Osteoblast (primary cell): ENCODE data around the gene MED10. TPM values are rescaled to one million over a fixed set of nuclear protein-coding genes. Genes with fewer than 3 reads are reported as not detected.

Source experiments
- DNase-seq: peaks from one replicate; pipeline ENCODE4 v3.0.0; 2011; ENCODE audit warnings: low spot score, mixed read lengths; ENCODE audit not compliant: insufficient read length; ENCODE audit errors: missing footprints
- H2AFZ ChIP-seq: 2 replicates; pipeline ENCODE4 v1.6.0; 2011; ENCODE audit warnings: mild to moderate bottlenecking, low read length
- H3K27ac ChIP-seq: 2 replicates; pipeline ENCODE4 v1.5.1; 2011; ENCODE audit warnings: mild to moderate bottlenecking, low read depth, low read length, moderate library complexity
- H3K27me3 ChIP-seq: 2 replicates; pipeline ENCODE4 v1.6.0; 2012; ENCODE audit warnings: mild to moderate bottlenecking, control low read depth, inconsistent platforms, low read length, moderate library complexity; ENCODE audit not compliant: insufficient read depth
- H3K36me3 ChIP-seq: 2 replicates; pipeline ENCODE4 v1.5.1; 2011; ENCODE audit warnings: mild to moderate bottlenecking, low read length, control low read depth, moderate library complexity; ENCODE audit not compliant: insufficient read depth
- H3K4me1 ChIP-seq: 2 replicates; pipeline ENCODE4 v1.5.1; 2011; ENCODE audit warnings: mild to moderate bottlenecking, low read length, control low read depth, moderate library complexity; ENCODE audit not compliant: insufficient read depth
- H3K4me2 ChIP-seq: 2 replicates; pipeline ENCODE4 v1.6.0; 2011; ENCODE audit warnings: mild to moderate bottlenecking, low read length; ENCODE audit not compliant: insufficient read depth
- H3K4me3 ChIP-seq: fragments of 200-600 bp; sonication (generic); 3 replicates; pipeline ENCODE4 v1.5.1; 2012; ENCODE audit warnings: mild to moderate bottlenecking, low read length, inconsistent platforms; ENCODE audit not compliant: insufficient read depth
- H3K79me2 ChIP-seq: 2 replicates; pipeline ENCODE4 v1.6.0; 2012; ENCODE audit warnings: mild to moderate bottlenecking, low read length, control low read depth, inconsistent platforms; ENCODE audit not compliant: insufficient read depth
- H3K9me3 ChIP-seq: 2 replicates; pipeline ENCODE4 v1.5.1; 2011; ENCODE audit warnings: low read depth, low read length, control low read depth
- H4K20me1 ChIP-seq: 2 replicates; pipeline ENCODE4 v1.6.0; 2012; ENCODE audit warnings: mild to moderate bottlenecking, low read length, control low read depth; ENCODE audit not compliant: insufficient read depth
- total RNA-seq: library from RNA; depleted of rRNA; stranded (reverse); fragments of >200 nt; gene quantifications from 2 replicates; pipeline ENCODE4 v1.2.3, GENCODE V29; 2012
- TF ChIP-seq, protein P1 (sequence below): IDR thresholded peaks from 2 replicates; pipeline ENCODE4 v1.5.1; 2011; ENCODE audit warnings: mild to moderate bottlenecking, low read depth, low read length, moderate library complexity; ENCODE audit errors: extremely low read depth

The MED10 gene
- total RNA-seq, 1 donor = 13.4 TPM

DNA sequence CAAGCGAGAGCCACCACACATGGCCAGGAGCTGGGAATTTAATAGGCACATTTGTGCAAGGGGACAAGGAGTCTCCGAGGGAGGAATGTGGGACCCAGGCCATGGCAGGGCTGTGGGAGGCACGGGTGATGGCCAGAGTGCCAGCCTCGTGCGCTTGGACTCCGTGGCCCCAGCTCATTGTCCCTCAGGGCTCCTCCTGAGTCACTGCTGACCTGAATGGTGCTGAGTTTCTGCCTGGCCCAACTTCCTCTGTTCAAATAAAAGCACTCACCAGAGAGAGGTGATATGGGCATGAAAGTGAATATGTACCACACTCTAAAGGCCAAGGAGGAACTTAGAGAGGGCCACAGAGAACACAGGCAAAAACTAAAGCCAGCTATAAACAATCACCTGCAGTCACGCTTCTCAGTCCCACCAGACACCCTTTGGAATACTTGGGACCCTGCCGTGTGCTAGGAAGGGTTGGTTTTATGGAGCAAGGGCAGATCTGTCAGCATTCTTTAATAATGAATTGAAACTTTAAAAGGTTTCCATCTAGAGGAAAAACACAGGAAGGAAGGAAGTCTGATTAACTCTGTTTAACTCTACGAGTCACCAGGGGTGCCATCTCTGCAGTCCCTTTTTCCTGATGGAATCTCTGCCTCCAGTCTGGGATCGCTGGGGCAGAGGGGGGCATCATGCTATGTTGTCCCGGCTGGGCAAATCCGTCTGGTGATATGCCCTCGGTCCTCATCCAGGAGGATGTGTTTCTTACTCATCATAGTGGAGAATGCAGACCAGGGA is 45.2 kb upstream of the MED10 start:
- no peaks in the 10 kb centered on the region for H3K9me3 ChIP-seq
- no peak for DNase-seq
- H3K4me2 ChIP-seq = no peak overlapping the region
- H3K27ac ChIP-seq = no peak overlapping the region
- no peaks in the 10 kb centered on the region for H3K79me2 ChIP-seq
- H2AFZ ChIP-seq = no peak overlapping the region
- no peaks in the 10 kb centered on the region for H3K36me3 ChIP-seq
- H3K4me3 ChIP-seq = no peak overlapping the region
- H3K4me1 ChIP-seq = peaks cover 11% of the 10 kb centered on the region
- H4K20me1 ChIP-seq = no peaks in the 10 kb centered on the region
- H3K27me3 ChIP-seq = peaks cover 3% of the 10 kb centered on the region
- TF ChIP-seq, protein P1, sequence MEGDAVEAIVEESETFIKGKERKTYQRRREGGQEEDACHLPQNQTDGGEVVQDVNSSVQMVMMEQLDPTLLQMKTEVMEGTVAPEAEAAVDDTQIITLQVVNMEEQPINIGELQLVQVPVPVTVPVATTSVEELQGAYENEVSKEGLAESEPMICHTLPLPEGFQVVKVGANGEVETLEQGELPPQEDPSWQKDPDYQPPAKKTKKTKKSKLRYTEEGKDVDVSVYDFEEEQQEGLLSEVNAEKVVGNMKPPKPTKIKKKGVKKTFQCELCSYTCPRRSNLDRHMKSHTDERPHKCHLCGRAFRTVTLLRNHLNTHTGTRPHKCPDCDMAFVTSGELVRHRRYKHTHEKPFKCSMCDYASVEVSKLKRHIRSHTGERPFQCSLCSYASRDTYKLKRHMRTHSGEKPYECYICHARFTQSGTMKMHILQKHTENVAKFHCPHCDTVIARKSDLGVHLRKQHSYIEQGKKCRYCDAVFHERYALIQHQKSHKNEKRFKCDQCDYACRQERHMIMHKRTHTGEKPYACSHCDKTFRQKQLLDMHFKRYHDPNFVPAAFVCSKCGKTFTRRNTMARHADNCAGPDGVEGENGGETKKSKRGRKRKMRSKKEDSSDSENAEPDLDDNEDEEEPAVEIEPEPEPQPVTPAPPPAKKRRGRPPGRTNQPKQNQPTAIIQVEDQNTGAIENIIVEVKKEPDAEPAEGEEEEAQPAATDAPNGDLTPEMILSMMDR = no peak

DNA sequence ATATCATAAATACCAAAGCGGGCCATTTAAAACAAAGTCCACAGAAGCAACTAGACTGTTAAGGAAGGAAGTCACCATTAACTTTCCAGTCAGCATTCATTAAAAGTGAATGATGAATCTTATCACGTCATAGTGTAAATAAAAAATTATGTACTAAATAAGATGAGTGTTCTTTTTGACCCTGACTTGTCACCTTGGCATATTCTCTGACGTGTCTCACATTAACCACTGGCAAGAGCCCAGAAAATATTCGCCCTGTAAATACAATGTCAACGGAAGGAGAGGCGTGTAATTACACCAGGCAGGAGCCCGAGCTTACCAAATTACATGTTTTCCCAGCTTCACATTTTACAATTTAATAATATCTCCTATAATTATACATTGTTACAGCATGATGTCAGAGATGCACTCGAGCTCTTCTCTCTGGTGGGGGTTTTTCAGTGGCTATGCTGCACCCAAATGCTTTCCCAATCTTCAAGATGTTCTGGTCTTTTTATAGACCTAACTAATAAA is 41.0 kb upstream of the MED10 start:
- peaks cover 3% of the 10 kb centered on the region for H3K27me3 ChIP-seq
- peak overlapping the region; percentile 48 for H3K4me2 ChIP-seq
- TF ChIP-seq, protein P1 = no peak

DNA sequence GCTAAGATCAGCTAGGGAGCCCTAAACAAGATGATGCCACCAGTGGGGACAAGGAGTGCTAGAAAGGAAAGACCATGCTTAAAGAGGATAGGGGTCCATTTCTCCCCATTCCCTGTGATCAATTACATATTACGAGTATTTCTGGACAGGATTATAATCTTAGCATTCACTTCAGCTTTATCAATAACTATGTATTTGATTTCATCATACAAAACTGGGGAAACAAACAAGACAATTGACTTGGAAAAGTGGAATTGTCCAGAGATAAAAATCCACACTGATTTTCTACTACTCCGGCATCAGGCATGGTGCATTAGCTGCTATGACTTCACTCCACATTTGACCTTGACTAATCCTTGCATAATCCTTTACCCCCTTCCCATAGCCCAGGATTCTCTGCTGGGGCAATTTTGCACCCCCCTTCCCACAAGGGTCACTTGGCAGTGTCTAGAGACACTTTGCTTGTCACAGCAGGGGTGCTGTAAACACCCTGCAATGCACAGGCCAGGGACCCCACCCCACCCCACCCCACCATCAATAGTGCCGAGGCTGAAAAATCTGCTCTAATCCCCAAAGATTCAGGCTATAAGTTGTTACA is 40.4 kb upstream of the MED10 start:
- no peak overlapping the region for H3K4me2 ChIP-seq
- H3K9me3 ChIP-seq = no peaks in the 10 kb centered on the region
- H3K36me3 ChIP-seq = no peaks in the 10 kb centered on the region
- no peak overlapping the region for H3K27ac ChIP-seq
- no peaks in the 10 kb centered on the region for H3K79me2 ChIP-seq
- H3K4me3 ChIP-seq = no peak overlapping the region
- TF ChIP-seq, protein P1 = no peak
- no peaks in the 10 kb centered on the region for H4K20me1 ChIP-seq
- H2AFZ ChIP-seq = no peak overlapping the region
- peaks cover 12% of the 10 kb centered on the region for H3K4me1 ChIP-seq
- no peak for DNase-seq
- H3K27me3 ChIP-seq = peaks cover 3% of the 10 kb centered on the region

More for the DNA sequence above, 41.0 kb upstream of the MED10 start:
- H3K36me3 ChIP-seq = no peaks in the 10 kb centered on the region
- H3K4me3 ChIP-seq = no peak overlapping the region
- no peak for DNase-seq
- H4K20me1 ChIP-seq = no peaks in the 10 kb centered on the region
- no peak overlapping the region for H3K27ac ChIP-seq
- H3K4me1 ChIP-seq = peaks cover 12% of the 10 kb centered on the region
- no peak overlapping the region for H2AFZ ChIP-seq
- H3K79me2 ChIP-seq = no peaks in the 10 kb centered on the region
- no peaks in the 10 kb centered on the region for H3K9me3 ChIP-seq

DNA sequence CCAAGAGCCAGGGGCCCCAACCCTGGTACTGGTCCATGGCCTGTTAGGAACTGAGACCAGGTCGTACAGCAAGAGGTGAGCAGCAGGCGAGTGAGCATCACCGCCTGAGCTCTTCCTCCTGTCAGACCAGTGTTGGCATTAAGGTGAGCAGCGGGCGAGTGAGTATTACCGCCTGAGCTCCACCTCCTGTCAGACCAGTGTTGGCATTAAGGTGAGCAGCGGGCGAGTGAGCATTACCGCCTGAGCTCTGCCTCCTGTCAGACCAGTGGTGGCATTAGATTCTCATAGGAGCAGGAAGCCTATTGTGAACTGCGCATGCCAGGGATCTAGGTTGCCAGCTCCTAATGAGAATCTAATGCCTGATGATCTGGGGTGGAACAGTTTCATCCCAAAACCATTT is 39.3 kb upstream of the MED10 start:
- Histone ChIP-seq H3K27ac (no peak overlapping the region), H4K20me1 (no peaks in the 10 kb centered on the region), H3K79me2 (no peaks in the 10 kb centered on the region), H3K4me2 (no peak overlapping the region), H3K36me3 (no peaks in the 10 kb centered on the region), H3K9me3 (no peaks in the 10 kb centered on the region), H2AFZ (no peak overlapping the region), H3K4me3 (no peak overlapping the region), H3K4me1 (peaks cover 12% of the 10 kb centered on the region), H3K27me3 (peaks cover 3% of the 10 kb centered on the region)
- TF ChIP-seq, protein P1 = no peak
- DNase-seq = no peak
